GM12801 (cell line): ENCODE results near the gene KCTD12.

Experiments
- TF ChIP-seq, protein P1 (sequence below): IDR thresholded peaks from one replicate; pipeline ENCODE4 v1.5.1; 2011; ENCODE audit warnings: control low read depth; ENCODE audit not compliant: insufficient read length; ENCODE audit errors: extremely low read depth

The KCTD12 gene

DNA sequence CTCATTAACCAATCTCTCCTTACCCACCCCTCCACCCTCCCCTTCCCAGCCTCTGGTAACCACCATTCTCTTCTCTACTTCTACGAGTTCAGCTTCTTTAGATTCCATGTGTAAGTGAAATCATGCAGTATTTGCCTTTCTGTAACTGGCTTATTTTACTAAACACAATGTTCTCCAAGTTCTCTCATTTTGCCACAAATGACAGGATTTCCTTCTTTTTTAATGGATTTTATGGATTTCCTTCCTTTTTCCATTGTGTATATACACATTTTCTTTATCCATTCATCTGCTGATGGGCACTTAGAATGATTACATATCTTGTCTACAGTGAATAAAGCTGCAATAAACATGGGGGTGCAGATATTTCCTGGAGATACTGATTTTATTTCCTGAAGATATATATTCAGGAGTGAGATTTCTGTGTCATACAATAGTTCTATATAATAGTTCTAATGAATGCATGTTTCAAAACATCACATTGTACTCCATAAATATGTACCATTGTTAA lies 20.2 kb downstream of the KCTD12 start:
- TF ChIP-seq, protein P1, sequence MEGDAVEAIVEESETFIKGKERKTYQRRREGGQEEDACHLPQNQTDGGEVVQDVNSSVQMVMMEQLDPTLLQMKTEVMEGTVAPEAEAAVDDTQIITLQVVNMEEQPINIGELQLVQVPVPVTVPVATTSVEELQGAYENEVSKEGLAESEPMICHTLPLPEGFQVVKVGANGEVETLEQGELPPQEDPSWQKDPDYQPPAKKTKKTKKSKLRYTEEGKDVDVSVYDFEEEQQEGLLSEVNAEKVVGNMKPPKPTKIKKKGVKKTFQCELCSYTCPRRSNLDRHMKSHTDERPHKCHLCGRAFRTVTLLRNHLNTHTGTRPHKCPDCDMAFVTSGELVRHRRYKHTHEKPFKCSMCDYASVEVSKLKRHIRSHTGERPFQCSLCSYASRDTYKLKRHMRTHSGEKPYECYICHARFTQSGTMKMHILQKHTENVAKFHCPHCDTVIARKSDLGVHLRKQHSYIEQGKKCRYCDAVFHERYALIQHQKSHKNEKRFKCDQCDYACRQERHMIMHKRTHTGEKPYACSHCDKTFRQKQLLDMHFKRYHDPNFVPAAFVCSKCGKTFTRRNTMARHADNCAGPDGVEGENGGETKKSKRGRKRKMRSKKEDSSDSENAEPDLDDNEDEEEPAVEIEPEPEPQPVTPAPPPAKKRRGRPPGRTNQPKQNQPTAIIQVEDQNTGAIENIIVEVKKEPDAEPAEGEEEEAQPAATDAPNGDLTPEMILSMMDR, result no peak

DNA sequence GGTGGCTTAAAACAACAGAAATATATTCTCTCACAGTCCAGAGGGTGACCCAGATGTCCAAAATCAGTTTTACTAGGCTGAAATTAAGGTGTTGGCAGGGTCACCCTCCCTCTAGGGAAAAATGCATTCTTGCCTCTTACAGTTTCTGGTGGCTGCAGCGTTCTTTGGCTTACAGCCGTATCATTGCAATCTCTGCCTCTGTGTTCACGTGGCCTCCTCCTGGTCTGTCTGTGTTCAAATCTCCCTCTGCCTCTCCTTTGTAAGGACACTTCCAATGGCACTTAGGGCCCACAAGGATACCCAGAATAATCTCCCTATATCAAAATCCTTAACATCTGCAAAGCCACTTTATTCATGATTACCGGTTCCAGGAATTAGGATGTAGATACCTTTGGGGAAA lies 21.1 kb downstream of the KCTD12 start:
- TF ChIP-seq, protein P1, result no peak

DNA sequence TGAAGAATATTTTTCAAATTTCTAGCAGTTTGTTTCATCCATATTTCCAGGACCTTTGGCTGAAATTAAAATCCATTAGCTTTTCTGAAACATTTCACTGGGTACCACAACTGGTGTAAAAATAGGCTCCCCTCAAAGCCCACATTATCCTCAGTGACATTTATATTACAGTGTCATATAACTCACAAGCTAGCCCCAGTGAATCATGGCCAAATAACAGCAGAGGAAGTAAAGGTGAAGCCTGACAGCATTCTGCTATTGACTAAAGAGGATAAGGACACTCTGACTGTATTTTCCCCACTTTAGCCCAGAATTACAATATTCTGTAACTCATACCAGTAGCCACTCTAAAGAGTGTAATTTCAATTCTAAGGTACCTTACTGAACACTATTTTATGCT lies 21.9 kb downstream of the KCTD12 start:
- TF ChIP-seq, protein P1, result no peak

DNA sequence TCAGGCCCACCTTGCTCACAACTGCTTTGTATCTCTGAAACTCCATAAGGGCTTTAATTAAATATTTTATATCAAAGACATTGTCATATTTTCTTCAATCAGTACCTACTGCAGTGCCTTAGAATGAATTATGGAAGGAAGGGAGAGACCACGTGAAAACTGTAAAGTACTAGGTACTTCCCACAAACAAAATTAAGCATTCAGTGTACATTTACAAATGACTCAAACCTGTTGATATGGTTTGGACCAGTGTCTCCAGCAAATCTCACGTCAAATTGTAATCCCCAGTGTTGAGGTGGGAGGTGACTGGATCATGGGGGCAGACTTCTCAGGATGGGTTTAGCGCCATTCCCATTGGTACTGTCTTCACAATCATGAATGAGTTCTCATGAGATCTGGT lies 23.2 kb downstream of the KCTD12 start:
- TF ChIP-seq, protein P1, result no peak

DNA sequence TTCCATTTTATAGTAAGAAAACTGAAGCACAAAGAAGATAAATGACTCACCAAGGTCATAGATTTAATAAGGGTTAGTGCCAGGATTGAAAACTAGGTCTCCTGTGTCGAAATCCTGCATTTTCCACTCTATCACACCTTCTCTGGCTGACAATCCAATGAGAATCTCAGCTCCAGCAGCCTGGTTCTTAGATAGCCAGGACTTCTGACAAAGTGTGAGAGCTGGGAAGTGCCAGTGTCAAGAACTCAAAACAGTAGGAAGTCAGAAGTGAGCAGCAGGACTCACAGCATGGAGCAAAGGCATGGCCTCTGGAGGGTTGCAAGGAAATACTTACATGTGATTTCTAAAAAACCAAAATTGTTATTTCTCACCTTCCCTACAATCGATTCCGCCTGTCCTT lies 24.3 kb downstream of the KCTD12 start:
- TF ChIP-seq, protein P1, result no peak

GRCh38 chr13:76860706-76861105 lies 25.5 kb downstream of the KCTD12 start:
- TF ChIP-seq, protein P1, result no peak

DNA sequence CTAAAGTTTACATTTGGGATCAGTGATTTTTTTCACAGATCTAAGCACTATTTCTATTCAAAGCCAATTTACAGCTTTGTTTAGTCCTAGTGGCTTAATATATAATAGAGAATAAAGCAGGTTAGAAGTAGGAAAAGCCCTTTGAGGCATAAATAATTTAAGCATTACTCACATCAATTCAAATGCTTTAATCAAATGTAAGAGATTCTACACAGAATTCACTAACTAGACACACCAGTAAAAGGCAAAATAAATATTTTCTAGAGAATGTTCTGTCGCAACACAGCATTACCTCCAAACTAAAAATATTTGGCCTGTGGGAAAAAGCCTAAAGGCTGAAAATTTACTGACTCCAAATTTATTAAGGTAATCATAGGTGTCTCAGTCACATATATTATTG lies 31.3 kb downstream of the KCTD12 start:
- TF ChIP-seq, protein P1, result no peak
